HuH-7 (cell line): ENCODE results near the gene TMEM191B.
"Not testable (repeated sequence)": the region's sequence is repeated elsewhere in the genome, so short reads cannot be mapped to it uniquely, and the experiment has no call there.

Experiments
- DNase-seq: peaks from one replicate; pipeline ENCODE4 v3.0.0; 2011; ENCODE audit warnings: low spot score

TMEM191B gene

GRCh38 chr22:18558516-18558915, 30.9 kb downstream of the TMEM191B start:
- DNase-seq: not testable (repeated sequence)

DNA sequence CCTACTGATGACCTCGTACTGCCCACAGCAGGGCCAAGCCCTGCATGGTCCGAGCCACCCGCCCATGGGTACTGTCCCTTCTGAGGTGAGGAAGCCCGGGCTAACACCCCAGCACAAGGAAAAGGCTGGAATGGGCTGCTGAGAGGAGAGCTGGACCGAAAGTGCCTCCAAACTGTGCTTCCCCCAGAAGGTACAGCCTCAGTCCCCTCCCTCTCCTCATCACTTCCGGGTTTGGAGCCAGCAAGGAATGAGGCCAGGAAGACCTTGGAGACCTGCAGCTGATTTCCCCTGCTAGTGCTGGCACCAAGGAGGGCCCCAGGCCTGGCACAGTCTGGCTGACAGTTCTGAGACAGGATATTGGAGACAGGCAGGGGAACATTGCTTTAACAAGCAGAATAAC, 31.3 kb downstream of the TMEM191B start:
- DNase-seq: not testable (repeated sequence)

DNA sequence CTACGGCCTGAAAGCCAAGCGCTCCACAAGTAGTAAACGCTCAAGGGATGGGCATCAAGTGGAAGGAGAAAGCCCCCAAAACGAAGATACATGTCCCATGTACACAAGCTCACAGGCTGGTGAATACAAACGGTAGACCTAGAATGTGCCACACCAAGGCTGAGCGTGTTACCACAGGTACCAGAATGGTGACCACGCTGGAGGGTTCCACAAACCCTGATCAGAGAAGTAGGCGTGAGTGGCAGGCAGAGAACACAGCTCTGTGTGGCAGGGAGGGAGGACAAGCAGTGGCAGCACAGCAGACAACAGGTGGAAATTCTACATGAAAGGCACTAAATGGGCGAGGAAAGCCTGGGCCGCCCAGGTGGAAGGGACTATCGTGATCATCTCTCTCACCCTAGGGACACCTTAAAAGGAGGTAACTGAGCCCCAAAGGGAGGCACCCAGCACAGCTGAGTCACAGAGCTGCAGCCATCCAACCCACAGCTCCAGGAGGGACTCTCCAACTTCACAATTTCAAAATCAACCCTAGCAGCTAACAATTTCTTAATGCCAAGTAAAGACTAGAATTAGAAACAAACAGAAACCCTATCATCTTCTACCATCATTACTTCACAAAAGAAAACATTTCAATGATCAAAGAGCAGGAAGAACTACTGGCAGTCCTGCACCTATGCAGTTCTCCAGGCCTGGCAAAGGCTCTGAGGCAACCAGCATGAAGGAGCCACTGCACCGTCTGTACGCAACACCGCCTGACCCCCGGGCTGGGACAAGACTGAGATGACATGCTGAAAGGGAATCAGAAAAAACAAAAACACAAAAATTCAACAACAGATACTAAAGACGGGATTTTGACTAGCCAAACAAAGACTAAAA, 32.7 kb downstream of the TMEM191B start:
- DNase-seq: not testable (repeated sequence)

DNA sequence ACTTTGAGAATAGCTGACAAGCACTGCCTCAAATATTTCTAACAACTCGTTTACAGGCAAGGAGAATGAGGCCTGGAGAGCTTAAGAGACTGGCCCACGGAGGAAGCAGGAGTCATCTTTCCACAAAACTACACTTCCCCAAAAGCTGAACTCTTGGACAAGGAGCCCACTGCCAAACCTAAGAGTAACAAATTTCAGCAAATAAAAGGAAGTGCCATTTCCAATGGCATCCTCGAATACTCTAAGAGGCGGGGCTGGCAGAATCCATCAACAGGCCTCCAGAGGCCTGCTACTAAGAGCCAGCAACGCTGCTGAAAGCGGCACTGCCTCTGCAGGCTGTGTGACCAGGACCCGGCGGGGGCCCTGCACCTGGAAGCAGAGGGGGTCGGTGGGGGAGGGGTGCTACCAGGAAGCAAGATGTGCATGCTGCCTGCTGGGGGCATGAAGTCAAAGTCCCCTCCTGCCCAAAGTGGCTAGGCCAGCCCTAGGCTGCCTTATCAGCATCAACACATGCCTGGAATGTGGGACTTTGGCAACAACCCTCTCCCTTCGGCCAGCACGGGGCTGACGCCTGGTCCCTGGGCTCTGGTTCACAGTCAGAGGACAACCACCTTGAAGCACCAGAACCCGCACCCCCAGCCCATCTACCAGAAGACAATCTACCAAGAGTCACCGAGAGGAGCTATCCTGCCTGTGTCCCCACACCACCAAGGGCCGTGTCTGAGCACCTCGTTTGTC, 43.1 kb downstream of the TMEM191B start:
- DNase-seq: not testable (repeated sequence)

GRCh38 chr22:18573483-18574164, 46.0 kb downstream of the TMEM191B start:
- not testable (repeated sequence) for DNase-seq

DNA sequence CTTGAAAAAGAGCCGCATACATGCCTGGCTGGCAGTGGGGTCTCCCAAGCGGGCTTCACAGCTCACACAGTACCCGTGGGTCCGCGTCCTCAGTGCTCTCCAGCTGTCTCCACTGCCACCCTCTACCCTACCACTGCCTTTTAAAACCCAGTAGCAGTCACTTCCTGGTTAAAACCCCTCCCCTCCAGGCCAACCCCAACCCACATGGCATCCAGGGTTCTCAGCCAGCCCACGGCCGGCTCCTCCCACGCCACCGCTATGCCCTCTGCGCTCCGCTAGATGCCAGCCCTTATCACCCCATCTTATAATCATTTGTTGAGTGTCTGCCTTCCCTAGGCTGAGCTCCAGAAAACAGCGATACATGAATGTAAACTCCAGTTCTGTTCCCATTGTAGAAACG, 47.0 kb downstream of the TMEM191B start:
- not testable (repeated sequence) for DNase-seq

GRCh38 chr22:18575686-18576085, 48.1 kb downstream of the TMEM191B start:
- DNase-seq: not testable (repeated sequence)

DNA sequence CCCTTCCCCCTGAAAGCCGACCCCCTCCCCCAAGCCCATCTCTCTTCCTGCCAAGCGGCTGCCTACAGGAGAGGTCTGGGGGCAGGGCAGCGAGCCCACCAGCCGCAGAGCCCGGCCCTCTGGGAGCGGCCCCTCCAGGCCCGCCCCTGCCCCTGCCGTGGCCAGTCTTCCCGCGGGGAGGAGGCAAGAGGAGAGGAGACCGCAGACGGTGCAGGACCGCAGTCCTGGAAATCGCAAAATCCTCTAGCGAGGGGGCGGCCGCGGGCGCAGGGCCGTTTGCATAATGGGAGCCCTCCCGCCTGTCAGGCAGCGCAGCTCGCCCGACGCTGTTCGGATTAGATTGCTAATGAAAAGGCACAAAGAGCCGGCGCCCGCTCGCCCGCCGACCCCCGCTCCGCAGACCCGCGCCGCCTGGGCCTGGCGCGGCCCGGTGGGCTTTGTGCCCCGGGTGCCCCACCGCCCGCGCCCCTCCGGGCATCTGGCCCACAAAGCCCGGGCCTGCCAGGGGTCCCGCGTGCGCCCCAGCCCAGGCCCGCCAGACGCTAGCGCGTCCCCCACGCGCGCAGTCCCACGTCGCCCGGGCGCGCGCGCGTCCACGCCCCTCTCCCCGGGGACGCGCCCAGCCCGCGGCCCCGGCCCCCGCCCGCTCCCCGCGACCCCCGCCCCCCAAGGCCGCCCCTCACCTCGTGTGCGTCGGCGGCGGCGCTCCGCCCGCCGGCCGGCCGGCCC, 49.7 kb downstream of the TMEM191B start:
- DNase-seq: not testable (repeated sequence)

- DNase-seq: not testable (repeated sequence)
These were observed 50.2 kb downstream of the TMEM191B start for GRCh38 chr22:18577847-18578246.
